ENCODE measurements around the gene GYG2.

The GYG2 gene

DNA sequence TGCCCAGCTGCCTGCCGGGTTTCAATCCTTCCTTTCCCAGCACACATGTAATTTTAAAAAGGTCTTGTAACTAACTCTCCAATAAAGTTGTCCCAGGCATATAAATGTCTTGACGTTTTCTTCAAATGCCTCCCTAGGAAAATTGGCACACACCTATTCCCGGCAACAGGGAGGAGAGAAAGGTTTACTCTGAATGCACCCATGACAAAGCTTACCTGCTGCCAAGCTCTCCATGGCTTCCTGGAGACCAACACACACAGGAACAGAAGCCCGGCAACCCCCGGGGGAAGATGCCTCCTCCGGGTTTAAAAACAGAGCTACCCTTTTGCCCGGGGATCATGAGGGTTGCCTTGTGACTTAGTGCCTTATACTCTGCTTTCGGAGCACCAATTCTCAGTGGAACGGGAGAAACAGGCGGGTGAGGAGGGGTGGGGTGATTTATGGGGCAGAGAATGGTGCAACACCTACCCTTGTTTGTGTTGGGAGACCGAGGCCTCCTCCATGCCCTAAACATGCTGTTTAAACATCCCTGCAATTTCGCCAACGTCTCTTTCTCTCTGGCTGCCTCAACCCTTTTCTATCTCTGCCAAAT is 4.8 kb upstream of the GYG2 start:
- Histone ChIP-seq H3K27me3 (ENCODE audit: control insufficient read depth, insufficient read depth, low read length) (peaks cover 3% of the 10 kb centered on the region), H3K36me3 (ENCODE audit: control insufficient read depth, insufficient read depth, low read length) (no peaks in the 10 kb centered on the region), H3K27ac (ENCODE audit: low read depth, low read length) (no peak overlapping the region), H3K4me1 (ENCODE audit: control insufficient read depth, insufficient read depth, low read length) (no peaks in the 10 kb centered on the region), H3K9ac (ENCODE audit: low read length) (no peak overlapping the region), H3K4me3 (ENCODE audit: low read length) (no peak overlapping the region)

- Histone ChIP-seq H3K4me1 (ENCODE audit: control insufficient read depth, insufficient read depth, low read length) (no peaks in the 10 kb centered on the region), H3K27ac (ENCODE audit: low read depth, low read length) (no peak overlapping the region), H3K4me3 (ENCODE audit: low read length) (no peak overlapping the region), H3K27me3 (ENCODE audit: control insufficient read depth, insufficient read depth, low read length) (peaks cover 4% of the 10 kb centered on the region), H3K36me3 (ENCODE audit: control insufficient read depth, insufficient read depth, low read length) (no peaks in the 10 kb centered on the region), H3K9ac (ENCODE audit: low read length) (no peak overlapping the region)
Measured at GRCh38 chrX:2824886-2825285, 3.8 kb upstream of the GYG2 start.

DNA sequence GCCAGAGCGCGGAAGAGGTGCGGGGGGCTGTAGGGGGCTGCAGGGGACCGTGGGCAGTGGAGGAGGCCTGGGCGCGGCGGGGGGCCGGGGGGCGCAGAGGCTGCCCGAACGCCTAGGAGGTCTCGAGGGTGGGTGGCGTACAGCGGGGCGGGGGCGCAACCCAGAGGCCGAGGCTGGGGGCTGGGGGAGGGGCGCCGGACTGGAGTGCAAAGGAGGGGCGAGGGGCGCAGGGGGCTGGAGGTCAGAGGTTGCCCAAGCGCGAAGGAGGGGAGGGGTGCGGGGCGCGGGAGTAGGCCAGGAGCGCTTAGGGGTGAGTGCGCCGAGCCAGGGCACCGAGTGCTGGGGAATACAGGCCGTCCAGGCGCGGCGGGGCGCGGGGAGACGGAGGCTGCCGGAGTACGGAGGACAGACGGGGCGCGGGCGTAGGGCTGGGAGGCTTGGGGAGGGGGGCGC is 255 bp downstream of the GYG2 start:
- Histone ChIP-seq H3K4me1 (ENCODE audit: control insufficient read depth, insufficient read depth, low read length) (no peaks in the 10 kb centered on the region), H3K27me3 (ENCODE audit: control insufficient read depth, insufficient read depth, low read length) (peaks cover 5% of the 10 kb centered on the region), H3K9ac (ENCODE audit: low read length) (no peak overlapping the region), H3K27ac (ENCODE audit: low read depth, low read length) (no peak overlapping the region), H3K36me3 (ENCODE audit: control insufficient read depth, insufficient read depth, low read length) (no peaks in the 10 kb centered on the region), H3K4me3 (ENCODE audit: low read length) (no peak overlapping the region)

DNA sequence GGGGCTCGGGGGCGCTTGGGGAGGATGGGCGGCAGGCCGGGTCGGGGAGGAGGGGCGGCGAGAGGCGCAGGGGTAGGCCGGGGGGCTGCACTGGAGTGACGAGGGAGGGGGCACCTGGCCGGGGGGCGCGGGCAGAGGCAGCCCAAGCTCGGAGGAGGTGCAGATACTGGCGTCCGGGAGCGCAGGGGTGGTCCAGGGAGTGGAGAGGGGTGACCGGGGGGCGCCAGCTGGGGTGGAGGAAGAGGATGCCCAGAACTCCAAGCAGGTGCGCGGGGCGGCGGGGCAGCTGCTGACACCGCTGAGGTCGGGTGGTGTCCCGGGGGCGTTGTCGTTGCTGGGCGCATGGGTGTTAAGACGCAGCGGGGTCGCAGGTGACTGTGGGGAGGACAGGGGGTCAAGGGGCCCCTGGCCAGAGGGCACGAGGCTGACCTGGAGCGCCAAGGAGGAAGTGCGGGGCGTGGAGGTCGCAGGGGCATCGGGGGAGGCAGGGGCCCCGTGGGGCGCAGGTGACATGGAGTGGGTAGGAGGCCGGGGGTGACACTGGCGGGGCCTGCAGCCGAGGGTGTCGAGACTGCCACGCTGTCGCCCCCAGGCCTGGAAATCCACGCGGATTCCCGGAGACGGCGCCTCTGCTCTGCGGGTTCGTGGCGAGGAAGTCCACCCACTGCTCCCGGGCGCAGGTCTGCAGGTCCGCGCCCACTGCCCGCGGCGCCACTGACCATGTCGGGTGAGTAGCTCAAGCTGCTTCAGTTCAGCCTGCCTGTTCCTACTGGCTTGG is 928 bp downstream of the GYG2 start:
- H3K4me3 ChIP-seq (ENCODE audit: low read length) = no peak overlapping the region

GRCh38 chrX:2831471-2832228 is 2.9 kb downstream of the GYG2 start:
- Histone ChIP-seq H3K27me3 (ENCODE audit: control insufficient read depth, insufficient read depth, low read length) (peaks cover 5% of the 10 kb centered on the region), H3K36me3 (ENCODE audit: control insufficient read depth, insufficient read depth, low read length) (no peaks in the 10 kb centered on the region), H3K9ac (ENCODE audit: low read length) (no peak overlapping the region), H3K4me1 (ENCODE audit: control insufficient read depth, insufficient read depth, low read length) (no peaks in the 10 kb centered on the region), H3K27ac (ENCODE audit: low read depth, low read length) (no peak overlapping the region), H3K4me3 (ENCODE audit: low read length) (no peak overlapping the region)

More for the DNA sequence above, 928 bp downstream of the GYG2 start:
- no peak overlapping the region for H3K27ac ChIP-seq (ENCODE audit: low read depth, low read length)
- no peaks in the 10 kb centered on the region for H3K4me1 ChIP-seq (ENCODE audit: control insufficient read depth, insufficient read depth, low read length)
- H3K27me3 ChIP-seq (ENCODE audit: control insufficient read depth, insufficient read depth, low read length) = peaks cover 5% of the 10 kb centered on the region
- no peaks in the 10 kb centered on the region for H3K36me3 ChIP-seq (ENCODE audit: control insufficient read depth, insufficient read depth, low read length)
- H3K9ac ChIP-seq (ENCODE audit: low read length) = no peak overlapping the region

DNA sequence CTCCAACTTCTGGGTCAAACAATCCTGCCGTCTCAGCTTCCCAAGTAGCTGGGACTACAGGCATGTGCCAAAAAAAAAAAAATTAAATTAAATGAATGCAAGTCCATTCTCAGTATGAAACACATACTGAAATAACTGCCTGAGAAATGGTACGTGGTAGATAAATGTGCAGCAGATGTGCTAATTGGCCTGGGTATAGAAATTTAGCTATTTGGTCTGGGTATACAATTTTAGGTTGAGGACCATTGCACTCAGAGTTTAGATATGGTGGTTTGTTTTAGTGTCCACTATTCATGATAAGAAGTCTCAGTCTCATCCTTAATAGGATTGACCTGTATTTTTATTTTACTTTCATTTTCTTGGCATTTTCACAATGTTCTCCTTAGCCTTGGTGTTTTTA is 9.2 kb downstream of the GYG2 start:
- Histone ChIP-seq H3K27me3 (ENCODE audit: control insufficient read depth, insufficient read depth, low read length) (no peaks in the 10 kb centered on the region), H3K4me1 (ENCODE audit: control insufficient read depth, insufficient read depth, low read length) (no peaks in the 10 kb centered on the region), H3K4me3 (ENCODE audit: low read length) (no peak overlapping the region), H3K9ac (ENCODE audit: low read length) (no peak overlapping the region), H3K36me3 (ENCODE audit: control insufficient read depth, insufficient read depth, low read length) (no peaks in the 10 kb centered on the region), H3K27ac (ENCODE audit: low read depth, low read length) (no peak overlapping the region)

DNA sequence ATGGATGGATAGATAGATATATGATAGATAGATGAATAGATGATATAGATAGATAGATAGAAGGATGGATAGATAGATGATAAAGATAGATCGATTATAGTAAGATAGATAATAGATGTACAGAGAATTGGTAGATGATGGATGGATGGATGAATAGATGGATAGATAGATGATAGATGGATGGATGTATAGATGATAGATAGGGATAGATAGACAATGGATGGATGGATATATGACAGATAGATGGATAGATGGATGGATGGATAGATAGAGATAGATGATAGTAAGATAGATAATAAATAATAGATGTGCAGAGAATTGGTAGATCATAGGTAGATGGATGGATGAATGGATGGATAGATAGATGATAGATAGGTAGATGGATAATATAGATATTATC is 12.2 kb downstream of the GYG2 start:
- Histone ChIP-seq H3K27ac (ENCODE audit: low read depth, low read length) (no peak overlapping the region), H3K27me3 (ENCODE audit: control insufficient read depth, insufficient read depth, low read length) (no peaks in the 10 kb centered on the region), H3K36me3 (ENCODE audit: control insufficient read depth, insufficient read depth, low read length) (no peaks in the 10 kb centered on the region), H3K4me3 (ENCODE audit: low read length) (no peak overlapping the region), H3K9ac (ENCODE audit: low read length) (no peak overlapping the region), H3K4me1 (ENCODE audit: control insufficient read depth, insufficient read depth, low read length) (no peaks in the 10 kb centered on the region)

- no peaks in the 10 kb centered on the region for H3K27me3 ChIP-seq (ENCODE audit: control insufficient read depth, insufficient read depth, low read length)
- H3K4me1 ChIP-seq (ENCODE audit: control insufficient read depth, insufficient read depth, low read length) = no peaks in the 10 kb centered on the region
- H3K27ac ChIP-seq (ENCODE audit: low read depth, low read length) = no peak overlapping the region
- no peak overlapping the region for H3K9ac ChIP-seq (ENCODE audit: low read length)
- H3K36me3 ChIP-seq (ENCODE audit: control insufficient read depth, insufficient read depth, low read length) = no peaks in the 10 kb centered on the region
- no peak overlapping the region for H3K4me3 ChIP-seq (ENCODE audit: low read length)
Measured at GRCh38 chrX:2841537-2841936, 12.8 kb downstream of the GYG2 start.

GRCh38 chrX:2846992-2847391 is 18.3 kb downstream of the GYG2 start:
- Histone ChIP-seq H3K27ac (ENCODE audit: low read depth, low read length) (no peak overlapping the region), H3K36me3 (ENCODE audit: control insufficient read depth, insufficient read depth, low read length) (no peaks in the 10 kb centered on the region), H3K27me3 (ENCODE audit: control insufficient read depth, insufficient read depth, low read length) (no peaks in the 10 kb centered on the region), H3K4me1 (ENCODE audit: control insufficient read depth, insufficient read depth, low read length) (no peaks in the 10 kb centered on the region), H3K4me3 (ENCODE audit: low read length) (no peak overlapping the region), H3K9ac (ENCODE audit: low read length) (no peak overlapping the region)

GRCh38 chrX:2848871-2849301 is 20.2 kb downstream of the GYG2 start:
- no peak overlapping the region for H3K9ac ChIP-seq (ENCODE audit: low read length)
- no peaks in the 10 kb centered on the region for H3K4me1 ChIP-seq (ENCODE audit: control insufficient read depth, insufficient read depth, low read length)
- no peaks in the 10 kb centered on the region for H3K36me3 ChIP-seq (ENCODE audit: control insufficient read depth, insufficient read depth, low read length)
- H3K4me3 ChIP-seq (ENCODE audit: low read length) = no peak overlapping the region
- H3K27ac ChIP-seq (ENCODE audit: low read depth, low read length) = no peak overlapping the region
- no peaks in the 10 kb centered on the region for H3K27me3 ChIP-seq (ENCODE audit: control insufficient read depth, insufficient read depth, low read length)

GRCh38 chrX:2854918-2855317 is 26.2 kb downstream of the GYG2 start:
- Histone ChIP-seq H3K9ac (ENCODE audit: low read length) (no peak overlapping the region), H3K36me3 (ENCODE audit: control insufficient read depth, insufficient read depth, low read length) (no peaks in the 10 kb centered on the region), H3K27ac (ENCODE audit: low read depth, low read length) (no peak overlapping the region)

GRCh38 chrX:2855761-2856160 is 27.0 kb downstream of the GYG2 start:
- Histone ChIP-seq H3K4me3 (ENCODE audit: low read length) (no peak overlapping the region), H3K9ac (ENCODE audit: low read length) (no peak overlapping the region), H3K4me1 (ENCODE audit: control insufficient read depth, insufficient read depth, low read length) (no peaks in the 10 kb centered on the region), H3K27ac (ENCODE audit: low read depth, low read length) (no peak overlapping the region), H3K36me3 (ENCODE audit: control insufficient read depth, insufficient read depth, low read length) (no peaks in the 10 kb centered on the region), H3K27me3 (ENCODE audit: control insufficient read depth, insufficient read depth, low read length) (no peaks in the 10 kb centered on the region)

More at GRCh38 chrX:2854918-2855317, 26.2 kb downstream of the GYG2 start:
- Histone ChIP-seq H3K4me1 (ENCODE audit: control insufficient read depth, insufficient read depth, low read length) (no peaks in the 10 kb centered on the region), H3K27me3 (ENCODE audit: control insufficient read depth, insufficient read depth, low read length) (no peaks in the 10 kb centered on the region), H3K4me3 (ENCODE audit: low read length) (no peak overlapping the region)
